Measurements from ENCODE around the gene PDE5A. TPM values are rescaled to one million over a fixed set of nuclear protein-coding genes. Genes with fewer than 3 reads are reported as not detected.

The PDE5A gene
- total and polyA plus RNA-seq, 10 of the 15 experiments (the other 5 are each of a cell fraction or from before 2014, with no cell fraction given), result under 0.01 to 3.9 (median 0.26) TPM; not detected in 1

- Histone ChIP-seq H4K20me1 (ENCODE audit: control insufficient read depth, insufficient read depth) (no peaks in the 10 kb centered on the region), H3K4me3 (peak overlapping the region; percentile 75; the same call in 1 of the 2 replicates), H3K27me3 (replicated peaks in 1 of 2; ENCODE audit: control insufficient read depth in 2 of 2, insufficient read depth in 2 of 2, low read length in 1 of 2) (peaks cover 3 to 5% of the 10 kb centered on the region in 2 experiments; a peak in 3 of 4 replicates), H3K9me3 (replicated peaks; ENCODE audit: control insufficient read depth, insufficient read depth, low read length) (no peaks in the 10 kb centered on the region), H3K79me2 (ENCODE audit: control insufficient read depth, insufficient read depth, low read length) (no peaks in the 10 kb centered on the region), H3K27ac (ENCODE audit: control insufficient read depth, insufficient read depth) (no peak overlapping the region), H3K4me2 (ENCODE audit: control insufficient read depth, insufficient read depth) (peak overlapping the region; percentile 88), H3K4me1 (ENCODE audit: control insufficient read depth, insufficient read depth, low read length) (peaks cover 3% of the 10 kb centered on the region), H3K9ac (ENCODE audit: control insufficient read depth, insufficient read depth, low read length) (no peak overlapping the region), H3K36me3 (ENCODE audit: control insufficient read depth in 2 of 2, insufficient read depth in 2 of 2, low read length in 1 of 2) (no peaks in the 10 kb centered on the region), H2AFZ (ENCODE audit: control insufficient read depth, low read depth, low read length) (peak overlapping the region; percentile 50)
- in situ Hi-C loops (cut with MboI), result loop anchor here (10.0 kb wide), 2 partner anchors 314 to 644 kb away; no protein-coding TSS in a partner anchor
- intact Hi-C loops (cut with micrococcal nuclease; ENCODE audit: unreplicated experiment), result loop anchor here (1.0 to 2.0 kb wide), 3 partner anchors 157 to 421 kb away; no protein-coding TSS in a partner anchor
- ChIA-PET SMC1A (ENCODE audit: uncharacterized antibody, unreplicated experiment) (interaction anchor here (0.6 to 2.6 kb wide), 8 partner anchors 25 to 427 kb away, joined by 3 to 12 read pairs (median 4); no protein-coding TSS in a partner anchor), CTCF (interaction anchor here (0.7 to 3.4 kb wide), 25 partner anchors 8 to 1678 kb away, joined by 3 to 32 read pairs (median 5); no protein-coding TSS in a partner anchor), RAD21 (ENCODE audit: unreplicated experiment) (interaction anchor here (0.9 to 3.1 kb wide), 11 partner anchors 8 to 589 kb away, joined by 3 to 31 read pairs (median 4); no protein-coding TSS in a partner anchor), POLR2A (interaction anchor here (0.6 kb wide), 1 partner anchor 426 kb away, joined by 3 read pairs; no protein-coding TSS in a partner anchor)
- DNase-seq (ENCODE audit: low read depth, low spot score) (no peak), ATAC-seq (peak; percentile 49), FAIRE-seq (no peak)
- 29% methylated on average over 10 of the region's 12 CpGs for WGBS (ENCODE audit: insufficient coverage, insufficient replicate concordance, low lambda C conversion rate, missing lambda C conversion rate)
- TF ChIP-seq MEF2B (IDR thresholded peaks at IDR 0.05; ENCODE audit: partially characterized antibody, poor library complexity, severe bottlenecking) (no peak), NBN (IDR thresholded peaks at IDR 0.05) (peak; percentile 16; the same call in 1 of the 2 replicates), NR2F1 (conservative IDR thresholded peaks at IDR 0.05) (no peak), MYB (IDR thresholded peaks at IDR 0.05; ENCODE audit: borderline replicate concordance, low read depth, low read length) (no peak)
- no TSS peak for BruUV-seq (replicated peaks)
These were observed 503 bp upstream of the PDE5A start for GRCh38 chr4:119629142-119629471.

Data from GM12878 (cell line).